PC-3 (cell line): ENCODE measurements around the gene NLGN3. TPM values are rescaled to one million over a fixed set of nuclear protein-coding genes. Genes with fewer than 3 reads are reported as not detected.

Experiments
- ATAC-seq: fragments of 200-7000 bp; cut with Tn5 transposase; 2 replicates; pipeline ENCODE4 v1.9.1; 2020; ENCODE audit warnings: mild to moderate bottlenecking, moderate library complexity
- BruUV-seq: library from RNA; stranded (reverse); fragments of 400-500 nt; replicated peaks from 2 replicates; lab custom pipeline; 2021; lab: Mats Ljungman, UMichigan
- CTCF ChIA-PET: fragments of 300-600 bp; sonication (Branson Sonifier 250); formaldehyde crosslinking; loops from one replicate; lab custom pipeline; 2022; ENCODE audit warnings: antibody characterized with exemption; lab: Charles Lee
- POLR2A ChIA-PET: fragments of 300-600 bp; sonication (Branson Sonifier 250); formaldehyde crosslinking; loops from one replicate; lab custom pipeline; 2022; ENCODE audit warnings: antibody characterized with exemption; ENCODE audit not compliant: unreplicated experiment; lab: Charles Lee
- DNase-seq: peaks from one replicate; pipeline ENCODE4 v3.0.0-alpha.2; 2015
- H2AFZ ChIP-seq: fragments of 300-600 bp; sonication (generic); 2 replicates; pipeline ENCODE4 v1.6.0; 2016; ENCODE audit warnings: antibody characterized with exemption, low read length
- H3F3A ChIP-seq: fragments of 300-600 bp; sonication (generic); one replicate; pipeline ENCODE4 v1.6.0; 2017; ENCODE audit warnings: antibody characterized with exemption, low read length, control low read depth, mild to moderate bottlenecking; ENCODE audit not compliant: unreplicated experiment
- H3K27ac ChIP-seq: fragments of 300-600 bp; sonication (generic); 2 replicates; pipeline ENCODE4 v1.5.1; 2016; ENCODE audit warnings: mild to moderate bottlenecking, low read length
- H3K27me3 ChIP-seq: fragments of 300-600 bp; sonication (generic); 2 replicates; pipeline ENCODE4 v1.6.1; 2016; ENCODE audit warnings: low read length, mixed read lengths
- H3K36me3 ChIP-seq: fragments of 300-600 bp; sonication (generic); 2 replicates; pipeline ENCODE4 v1.6.1; 2016; ENCODE audit warnings: low read depth, mixed run types, low read length, mixed read lengths
- H3K4me1 ChIP-seq: fragments of 300-600 bp; sonication (generic); 2 replicates; pipeline ENCODE4 v1.5.1; 2016; ENCODE audit warnings: low read length; ENCODE audit not compliant: insufficient read depth
- H3K4me2 ChIP-seq: fragments of 300-600 bp; sonication (generic); 2 replicates; pipeline ENCODE4 v1.6.0; 2016; ENCODE audit warnings: low read length
- H3K4me3 ChIP-seq: fragments of 300-600 bp; sonication (generic); 2 replicates; pipeline ENCODE4 v1.5.1; 2016; ENCODE audit warnings: mild to moderate bottlenecking, low read length, mixed read lengths
- H3K79me2 ChIP-seq: fragments of 300-600 bp; sonication (generic); 2 replicates; pipeline ENCODE4 v1.6.1; 2017; ENCODE audit warnings: low read length, mixed read lengths
- H3K9ac ChIP-seq: fragments of 300-600 bp; sonication (generic); 2 replicates; pipeline ENCODE4 v1.6.0; 2016; ENCODE audit warnings: mild to moderate bottlenecking, low read length
- H3K9me2 ChIP-seq: fragments of 300-600 bp; sonication (generic); replicated peaks from 2 replicates; pipeline ENCODE4 v1.6.1; 2016; ENCODE audit warnings: mixed run types, low read length, mixed read lengths
- H3K9me3 ChIP-seq: fragments of 300-600 bp; sonication (generic); 2 replicates; pipeline ENCODE4 v1.6.1; 2016; ENCODE audit warnings: low read length, mixed read lengths
- H4K20me1 ChIP-seq: fragments of 300-600 bp; sonication (generic); 2 replicates; pipeline ENCODE4 v1.6.1; 2016; ENCODE audit warnings: low read length, mixed read lengths
- EZH2 ChIP-seq: fragments of 300-600 bp; sonication (generic); IDR thresholded peaks from one replicate; pipeline ENCODE4 v1.6.1; 2017; ENCODE audit warnings: antibody characterized with exemption, mild to moderate bottlenecking, low read length; ENCODE audit not compliant: unreplicated experiment
- EZH2phosphoT487 ChIP-seq: fragments of 300-600 bp; sonication (generic); IDR thresholded peaks from 2 replicates; pipeline ENCODE4 v1.6.1; 2018; ENCODE audit warnings: mild to moderate bottlenecking, antibody characterized with exemption, low read length, borderline replicate concordance
- intact Hi-C: fragments of 100-400 bp; cut with micrococcal nuclease; formaldehyde crosslinking; loops from 2 replicates; pipeline ENCODE4 v1.9.0; 2023
- total RNA-seq: library from RNA; depleted of rRNA; stranded (reverse); fragments of >200 nt; gene quantifications from 2 replicates; pipeline ENCODE4 v1.2.3, GENCODE V29; 2014
- TF ChIP-seq, protein P1 (sequence below): fragments of 300-600 bp; sonication (generic); conservative IDR thresholded peaks from 2 replicates; pipeline ENCODE4 v1.5.1; 2017; ENCODE audit warnings: antibody characterized with exemption, low read depth, mild to moderate bottlenecking, low read length

The NLGN3 gene
- total RNA-seq, 1 experiment from 2014 or later, result 0.29 TPM

- DNase-seq, result peak; percentile 67
- Histone ChIP-seq H3K36me3 (no peaks in the 10 kb centered on the region; the same call in 1 of the 2 replicates), H3K9ac (peak within 1 kb of the TSS; percentile 95), H3K79me2 (peaks cover 12% of the 10 kb centered on the region; the same call in 1 of the 2 replicates), H3K4me3 (peak within 1 kb of the TSS; percentile 94), H3K27me3 (no peaks in the 10 kb centered on the region), H3K4me1 (peaks cover 9% of the 10 kb centered on the region; the same call in 1 of the 2 replicates), H3K4me2 (peak within 1 kb of the TSS; percentile 89), H4K20me1 (no peaks in the 10 kb centered on the region), H3K9me3 (no peaks in the 10 kb centered on the region), H3K9me2 (no peaks in the 10 kb centered on the region), H3K27ac (peak within 1 kb of the TSS; percentile 29), H2AFZ (peak within 1 kb of the TSS; percentile 98), H3F3A (no peaks in the 10 kb centered on the region)
- TSS peak; percentile 31 for BruUV-seq
- ChIA-PET POLR2A (interaction anchor here (0.6 to 0.7 kb wide), 3 partner anchors 26 to 165 kb away, joined by 3 to 8 read pairs (median 3); partner anchors contain the start of gene NONO), CTCF (interaction anchor here (0.6 kb wide), 1 partner anchor 165 kb away, joined by 3 read pairs; no protein-coding TSS in a partner anchor)
- intact Hi-C loops, result no loop called here
- TF ChIP-seq, protein P1, sequence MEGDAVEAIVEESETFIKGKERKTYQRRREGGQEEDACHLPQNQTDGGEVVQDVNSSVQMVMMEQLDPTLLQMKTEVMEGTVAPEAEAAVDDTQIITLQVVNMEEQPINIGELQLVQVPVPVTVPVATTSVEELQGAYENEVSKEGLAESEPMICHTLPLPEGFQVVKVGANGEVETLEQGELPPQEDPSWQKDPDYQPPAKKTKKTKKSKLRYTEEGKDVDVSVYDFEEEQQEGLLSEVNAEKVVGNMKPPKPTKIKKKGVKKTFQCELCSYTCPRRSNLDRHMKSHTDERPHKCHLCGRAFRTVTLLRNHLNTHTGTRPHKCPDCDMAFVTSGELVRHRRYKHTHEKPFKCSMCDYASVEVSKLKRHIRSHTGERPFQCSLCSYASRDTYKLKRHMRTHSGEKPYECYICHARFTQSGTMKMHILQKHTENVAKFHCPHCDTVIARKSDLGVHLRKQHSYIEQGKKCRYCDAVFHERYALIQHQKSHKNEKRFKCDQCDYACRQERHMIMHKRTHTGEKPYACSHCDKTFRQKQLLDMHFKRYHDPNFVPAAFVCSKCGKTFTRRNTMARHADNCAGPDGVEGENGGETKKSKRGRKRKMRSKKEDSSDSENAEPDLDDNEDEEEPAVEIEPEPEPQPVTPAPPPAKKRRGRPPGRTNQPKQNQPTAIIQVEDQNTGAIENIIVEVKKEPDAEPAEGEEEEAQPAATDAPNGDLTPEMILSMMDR, result no peak
- TF ChIP-seq EZH2 (no peak), EZH2phosphoT487 (no peak)
- peak; percentile 97 for ATAC-seq
Observed at GRCh38 chrX:71118032-71118984, 26.3 kb upstream of the NLGN3 start, which contains the start of gene MED12. MED12 (plus strand) TSS chrX:71118596; CDS start chrX:71118755, 159 bp downstream.

GRCh38 chrX:71118985-71119535, 25.6 kb upstream of the NLGN3 start:
- DNase-seq (no peak), ATAC-seq (peak; percentile 35)
- H3K36me3 ChIP-seq, result no peaks in the 10 kb centered on the region; the same call in 1 of the 2 replicates
- H3K79me2 ChIP-seq, result peaks cover 12% of the 10 kb centered on the region; the same call in 1 of the 2 replicates
- H3K27me3 ChIP-seq, result no peaks in the 10 kb centered on the region
- intact Hi-C loops, result no loop called here
- ChIA-PET CTCF (interaction anchor here (0.6 kb wide), 1 partner anchor 164 kb away, joined by 3 read pairs; no protein-coding TSS in a partner anchor), POLR2A (interaction anchor here (0.5 to 0.6 kb wide), 3 partner anchors 25 to 164 kb away, joined by 3 to 13 read pairs (median 8); partner anchors contain the start of genes NONO and SNX12)
- H3F3A ChIP-seq, result no peaks in the 10 kb centered on the region
- H3K4me3 ChIP-seq, result peak overlapping the region; percentile 94
- H3K9me2 ChIP-seq, result no peaks in the 10 kb centered on the region
- H3K4me1 ChIP-seq, result peaks cover 9% of the 10 kb centered on the region; the same call in 1 of the 2 replicates
- H2AFZ ChIP-seq, result peak overlapping the region; percentile 98
- H3K9me3 ChIP-seq, result no peaks in the 10 kb centered on the region
- TF ChIP-seq EZH2, result no peak
- TF ChIP-seq, protein P1, result no peak
- TF ChIP-seq EZH2phosphoT487, result no peak
- H4K20me1 ChIP-seq, result no peaks in the 10 kb centered on the region
- no peak overlapping the region for H3K27ac ChIP-seq
- no TSS peak for BruUV-seq
- peak overlapping the region; percentile 89 for H3K4me2 ChIP-seq
- H3K9ac ChIP-seq, result peak overlapping the region; percentile 95
